ENCODE measurements around the gene PLEKHJ1.
A peak's percentile ranks its signal among the peaks of the same experiment; 100 is the strongest.

The PLEKHJ1 gene

DNA sequence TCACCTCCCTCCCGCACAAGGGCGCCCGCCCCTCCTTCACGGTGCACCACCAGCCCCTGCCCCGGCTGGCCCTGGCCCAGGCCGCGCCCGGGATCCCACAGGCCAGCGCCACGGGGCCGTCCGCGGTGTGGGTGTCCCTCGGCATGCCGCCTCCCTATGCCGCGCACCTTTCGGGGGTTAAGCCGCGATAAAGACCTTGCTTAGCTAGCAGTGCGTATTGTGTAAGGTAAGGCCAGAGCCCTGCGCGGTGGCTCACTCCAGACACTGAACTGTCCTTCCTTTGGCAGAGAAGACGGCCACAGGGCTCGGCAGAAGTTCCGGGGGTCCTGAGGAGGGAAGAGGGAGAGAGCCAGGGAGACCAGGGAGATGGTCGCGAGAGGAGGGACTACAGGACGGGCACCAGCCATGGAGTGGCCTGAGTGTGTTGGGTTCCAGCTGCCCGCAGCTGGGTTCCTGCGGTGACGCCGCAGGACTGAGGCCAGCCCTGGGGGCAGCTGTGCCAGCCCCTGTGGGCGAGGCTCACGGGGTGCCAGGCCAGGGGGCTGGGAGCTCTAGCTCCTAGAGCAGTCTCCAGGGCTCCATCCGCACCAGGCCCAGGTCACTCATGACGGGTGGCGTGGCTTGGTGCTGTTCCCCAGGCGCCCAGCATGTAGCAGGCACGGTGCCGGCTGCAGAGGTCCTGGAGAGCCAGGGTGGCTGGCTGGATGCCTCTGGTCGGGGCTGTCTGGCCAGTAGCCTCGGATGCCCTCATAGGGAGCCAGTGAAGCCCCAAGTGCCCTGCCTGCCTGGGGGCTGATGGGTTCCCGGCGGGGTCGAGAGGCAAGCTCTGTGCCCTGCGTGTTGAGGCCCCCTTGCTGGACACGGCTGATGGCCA is 7.7 kb downstream of the PLEKHJ1 start:
- no peak overlapping the region for H3K4me3 ChIP-seq (ENCODE audit: low read depth, low read length)

DNA sequence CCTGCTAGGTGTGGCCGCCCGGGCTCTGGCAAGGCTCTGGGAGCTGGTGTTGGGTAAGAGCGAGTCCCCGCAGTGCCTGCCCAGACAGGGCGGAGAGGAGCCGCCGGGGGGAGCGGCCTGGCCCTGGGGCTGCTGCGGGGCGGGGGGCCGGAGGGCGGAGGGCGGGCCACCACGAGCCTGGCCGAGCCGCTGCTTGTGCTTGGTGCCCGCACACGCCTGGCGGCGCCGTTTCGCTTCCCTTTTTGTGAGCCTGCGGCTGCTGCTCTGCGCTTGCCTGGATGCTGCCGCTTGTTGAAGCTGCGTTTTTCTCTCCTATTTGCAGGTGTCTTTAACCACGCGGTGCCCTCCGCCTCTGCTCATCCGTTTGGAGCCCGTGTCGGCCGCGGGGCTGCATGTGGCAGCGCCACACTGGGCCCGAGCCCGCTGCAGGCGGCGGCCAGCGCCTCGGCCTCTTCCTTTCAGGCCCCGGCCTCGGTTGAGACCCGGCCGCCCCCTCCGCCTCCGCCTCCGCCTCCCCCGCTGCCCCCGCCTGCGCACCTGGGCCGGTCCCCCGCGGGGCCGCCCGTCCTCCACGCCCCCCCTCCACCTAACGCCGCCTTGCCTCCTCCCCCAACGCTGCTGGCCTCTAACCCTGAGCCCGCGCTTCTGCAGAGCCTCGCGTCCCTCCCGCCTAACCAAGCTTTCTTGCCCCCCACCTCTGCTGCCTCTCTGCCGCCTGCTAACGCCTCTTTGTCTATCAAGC is 8.5 kb downstream of the PLEKHJ1 start:
- TF ChIP-seq, protein P1, sequence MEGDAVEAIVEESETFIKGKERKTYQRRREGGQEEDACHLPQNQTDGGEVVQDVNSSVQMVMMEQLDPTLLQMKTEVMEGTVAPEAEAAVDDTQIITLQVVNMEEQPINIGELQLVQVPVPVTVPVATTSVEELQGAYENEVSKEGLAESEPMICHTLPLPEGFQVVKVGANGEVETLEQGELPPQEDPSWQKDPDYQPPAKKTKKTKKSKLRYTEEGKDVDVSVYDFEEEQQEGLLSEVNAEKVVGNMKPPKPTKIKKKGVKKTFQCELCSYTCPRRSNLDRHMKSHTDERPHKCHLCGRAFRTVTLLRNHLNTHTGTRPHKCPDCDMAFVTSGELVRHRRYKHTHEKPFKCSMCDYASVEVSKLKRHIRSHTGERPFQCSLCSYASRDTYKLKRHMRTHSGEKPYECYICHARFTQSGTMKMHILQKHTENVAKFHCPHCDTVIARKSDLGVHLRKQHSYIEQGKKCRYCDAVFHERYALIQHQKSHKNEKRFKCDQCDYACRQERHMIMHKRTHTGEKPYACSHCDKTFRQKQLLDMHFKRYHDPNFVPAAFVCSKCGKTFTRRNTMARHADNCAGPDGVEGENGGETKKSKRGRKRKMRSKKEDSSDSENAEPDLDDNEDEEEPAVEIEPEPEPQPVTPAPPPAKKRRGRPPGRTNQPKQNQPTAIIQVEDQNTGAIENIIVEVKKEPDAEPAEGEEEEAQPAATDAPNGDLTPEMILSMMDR (IDR thresholded peaks at IDR 0.05; ENCODE audit: insufficient read depth, low read depth, low read length, missing control alignments): peak; percentile 10
- no peak overlapping the region for H3K4me3 ChIP-seq (ENCODE audit: low read depth, low read length)
- peak; percentile 85 for DNase-seq (ENCODE audit: low read depth)

More for the DNA sequence above, 7.7 kb downstream of the PLEKHJ1 start:
- TF ChIP-seq, protein P1 (IDR thresholded peaks at IDR 0.05; ENCODE audit: insufficient read depth, low read depth, low read length, missing control alignments): no peak
- DNase-seq (ENCODE audit: low read depth): no peak

DNA sequence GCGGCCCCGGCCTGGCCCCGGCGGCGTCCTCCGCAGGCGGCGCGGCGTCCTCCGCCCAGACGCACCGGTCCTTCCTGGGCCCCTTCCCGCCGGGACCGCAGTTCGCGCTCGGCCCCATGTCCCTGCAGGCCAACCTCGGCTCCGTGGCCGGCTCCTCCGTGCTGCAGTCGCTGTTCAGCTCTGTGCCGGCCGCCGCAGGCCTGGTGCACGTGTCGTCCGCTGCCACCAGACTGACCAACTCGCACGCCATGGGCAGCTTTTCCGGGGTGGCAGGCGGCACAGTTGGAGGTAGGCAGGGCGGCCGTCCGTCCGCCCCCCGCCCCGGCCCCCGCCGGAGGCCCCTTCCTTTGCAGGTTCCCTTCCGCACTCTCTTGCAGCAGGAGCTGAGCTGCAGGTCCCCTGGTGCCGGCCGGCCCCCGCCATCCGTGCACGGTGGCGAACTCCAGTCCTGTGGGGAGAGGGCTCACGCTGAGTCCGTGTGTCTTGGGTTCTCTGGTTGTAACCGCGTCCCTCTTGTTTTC is 9.2 kb downstream of the PLEKHJ1 start:
- TF ChIP-seq, protein P1 (IDR thresholded peaks at IDR 0.05; ENCODE audit: insufficient read depth, low read depth, low read length, missing control alignments): no peak
- no peak for DNase-seq (ENCODE audit: low read depth)
- no peak overlapping the region for H3K4me3 ChIP-seq (ENCODE audit: low read depth, low read length)

DNA sequence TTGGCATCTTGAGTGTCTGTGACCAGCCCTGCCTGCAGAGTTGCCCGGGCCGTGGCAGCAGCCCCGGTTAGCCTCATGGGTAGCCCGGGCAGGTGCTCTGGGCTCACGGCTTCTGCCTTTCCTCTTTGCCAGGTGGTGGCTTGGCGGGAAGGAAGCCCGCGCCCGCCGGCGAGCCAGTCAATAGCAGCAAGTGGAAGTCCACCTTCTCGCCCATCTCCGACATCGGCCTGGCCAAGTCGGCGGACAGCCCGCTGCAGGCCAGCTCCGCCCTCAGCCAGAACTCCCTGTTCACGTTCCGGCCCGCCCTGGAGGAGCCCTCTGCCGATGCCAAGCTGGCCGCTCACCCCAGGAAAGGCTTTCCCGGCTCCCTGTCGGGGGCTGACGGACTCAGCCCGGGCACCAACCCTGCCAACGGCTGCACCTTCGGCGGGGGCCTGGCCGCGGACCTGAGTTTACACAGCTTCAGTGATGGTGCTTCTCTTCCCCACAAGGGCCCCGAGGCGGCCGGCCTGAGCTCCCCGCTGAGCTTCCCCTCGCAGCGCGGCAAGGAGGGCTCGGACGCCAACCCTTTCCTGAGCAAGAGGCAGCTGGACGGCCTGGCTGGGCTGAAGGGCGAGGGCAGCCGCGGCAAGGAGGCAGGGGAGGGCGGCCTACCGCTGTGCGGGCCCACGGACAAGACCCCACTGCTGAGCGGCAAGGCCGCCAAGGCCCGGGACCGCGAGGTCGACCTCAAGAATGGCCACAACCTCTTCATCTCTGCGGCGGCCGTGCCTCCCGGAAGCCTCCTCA is 9.9 kb downstream of the PLEKHJ1 start:
- TF ChIP-seq, protein P1 (IDR thresholded peaks at IDR 0.05; ENCODE audit: insufficient read depth, low read depth, low read length, missing control alignments): no peak
- no peak for DNase-seq (ENCODE audit: low read depth)
- H3K4me3 ChIP-seq (ENCODE audit: low read depth, low read length): no peak overlapping the region

DNA sequence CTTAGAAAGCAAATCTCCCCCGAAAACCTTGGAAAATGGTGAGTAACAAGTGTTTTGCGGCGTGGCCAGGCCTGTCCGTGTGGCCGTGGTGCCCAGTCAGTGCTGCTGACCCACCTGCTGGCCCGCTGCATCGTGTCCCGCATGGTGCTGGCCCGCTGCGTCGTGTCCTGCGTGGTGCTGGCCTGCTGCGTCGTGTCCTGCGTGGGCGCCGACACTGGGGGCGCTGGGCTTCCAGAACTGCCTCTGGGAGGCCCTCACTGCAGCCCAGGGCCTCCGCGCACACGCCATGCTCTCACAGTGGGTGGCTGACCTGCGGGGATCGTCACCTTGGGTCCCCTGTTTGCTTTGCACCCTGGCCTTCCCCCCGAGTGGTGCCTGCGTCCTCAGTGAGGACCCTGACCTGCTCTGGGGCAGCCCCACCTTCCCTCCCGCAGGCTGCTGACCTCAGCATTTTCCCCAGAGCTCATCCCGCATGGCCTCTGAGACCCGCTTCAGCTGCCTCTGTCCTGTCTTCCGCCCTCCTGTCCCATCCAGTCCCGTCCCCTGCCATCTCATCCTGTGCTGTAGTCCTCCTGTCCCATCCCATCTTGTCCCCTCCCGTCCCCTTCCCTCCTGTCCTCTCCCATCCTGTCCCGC is 10.6 kb downstream of the PLEKHJ1 start:
- DNase-seq (ENCODE audit: low read depth): no peak
- H3K4me3 ChIP-seq (ENCODE audit: low read depth, low read length): no peak overlapping the region
- TF ChIP-seq, protein P1 (IDR thresholded peaks at IDR 0.05; ENCODE audit: insufficient read depth, low read depth, low read length, missing control alignments): no peak

DNA sequence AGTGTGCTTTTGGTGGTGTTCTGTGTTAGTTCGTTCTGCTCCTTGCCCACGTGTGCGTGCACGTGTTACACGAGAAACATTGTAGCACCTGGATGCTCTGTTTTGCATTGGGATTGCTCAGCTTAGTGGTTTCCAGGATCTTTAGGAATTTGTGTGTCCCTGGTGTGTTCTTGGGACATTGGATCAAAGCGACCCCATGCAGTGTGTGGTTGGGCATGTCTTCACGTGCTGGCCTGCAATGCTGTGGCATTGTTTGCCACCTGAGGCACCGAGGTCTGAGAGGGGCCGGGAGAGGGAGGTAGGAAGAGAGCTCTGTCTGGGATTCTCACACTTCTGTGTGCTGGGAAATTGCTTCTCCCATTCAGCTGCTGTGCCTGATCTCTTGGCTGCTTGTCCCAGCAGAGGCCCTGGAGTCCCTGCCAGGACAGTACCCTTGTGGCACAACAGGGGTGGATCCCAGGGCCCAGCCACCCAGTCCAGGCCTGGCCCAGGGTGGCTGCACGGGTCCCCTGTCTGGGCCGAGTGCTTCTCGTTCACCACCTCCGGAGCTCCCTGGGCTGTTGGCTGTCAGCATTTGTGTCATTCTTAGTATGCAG is 11.3 kb downstream of the PLEKHJ1 start:
- no peak for DNase-seq (ENCODE audit: low read depth)
- H3K4me3 ChIP-seq (ENCODE audit: low read depth, low read length): no peak overlapping the region
- TF ChIP-seq, protein P1 (IDR thresholded peaks at IDR 0.05; ENCODE audit: insufficient read depth, low read depth, low read length, missing control alignments): no peak
